Hematopoietic multipotent progenitor cell treated with erythropoietin and hydrocortisone succinate and interleukin-3 and kit ligand, for 15 days (in vitro differentiated cells): ENCODE measurements around the gene PHF3.

Source experiments
- DNase-seq: peaks from one replicate; pipeline ENCODE4 v3.0.0-alpha.2; 2015; ENCODE audit warnings: low spot score

Gene PHF3

DNA sequence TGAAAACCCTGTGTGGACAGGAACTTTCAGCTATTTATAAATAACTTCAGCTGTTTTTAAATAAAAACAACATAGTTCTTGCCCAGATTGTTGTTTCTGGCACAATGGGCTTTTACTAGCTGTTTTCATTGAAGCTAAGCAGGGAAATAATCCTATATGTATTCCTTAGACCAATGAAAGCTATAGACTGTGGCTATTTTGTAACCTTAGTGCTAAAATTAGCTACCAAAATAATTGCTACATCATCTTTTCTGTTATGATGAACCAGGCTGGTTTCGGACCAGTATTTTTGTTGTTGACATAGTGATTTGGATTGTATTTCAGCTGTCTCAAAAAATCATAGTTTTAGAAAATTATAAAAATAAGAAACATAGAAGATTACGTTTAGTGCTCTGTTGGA, 13.7 kb downstream of the PHF3 start:
- DNase-seq: no peak

DNA sequence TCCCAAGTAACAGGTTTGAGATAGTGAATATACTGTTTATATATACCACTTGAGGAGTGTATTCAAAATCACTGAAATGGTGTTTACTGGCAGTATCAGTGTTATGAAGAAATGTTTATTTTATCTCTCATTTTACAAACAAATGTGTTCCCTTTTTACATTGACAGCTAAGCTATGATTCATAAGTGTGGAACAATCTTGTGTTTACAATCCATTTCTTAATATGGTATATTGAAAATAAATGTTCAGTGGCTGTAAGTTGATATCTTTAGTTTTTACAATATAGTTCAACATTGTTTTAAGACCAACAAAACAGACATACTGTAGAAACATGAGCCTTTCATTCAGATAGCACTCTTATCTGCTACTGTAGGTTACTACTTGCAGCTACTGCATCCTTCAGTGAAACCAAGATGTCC, 14.3 kb downstream of the PHF3 start:
- no peak for DNase-seq

GRCh38 chr6:63652980-63653379, 17.4 kb downstream of the PHF3 start:
- DNase-seq: no peak

GRCh38 chr6:63660757-63661156, 25.2 kb downstream of the PHF3 start:
- DNase-seq: no peak

- no peak for DNase-seq
These were observed 26.2 kb downstream of the PHF3 start for GRCh38 chr6:63661769-63662168.

- no peak for DNase-seq
These were observed 27.7 kb downstream of the PHF3 start for GRCh38 chr6:63663147-63663955.

DNA sequence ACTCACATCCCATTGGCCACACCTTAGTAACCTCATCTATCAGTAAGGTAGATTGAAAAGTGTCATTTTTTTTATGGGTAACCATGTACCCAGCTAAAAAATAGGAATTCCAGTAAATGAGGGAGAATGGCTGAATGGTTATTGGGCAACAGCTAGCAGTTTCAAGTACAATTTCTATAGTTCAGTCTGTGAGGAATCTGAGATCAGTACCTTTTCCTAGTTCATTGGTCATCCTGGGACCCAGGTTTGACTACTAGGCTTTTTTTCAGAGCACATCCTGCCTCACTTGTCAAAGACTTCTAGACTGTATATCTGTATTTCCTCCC, 28.3 kb downstream of the PHF3 start:
- DNase-seq: no peak

- no peak for DNase-seq
These were observed 35.6 kb downstream of the PHF3 start for GRCh38 chr6:63671098-63671754.

- DNase-seq: no peak
These were observed 37.1 kb downstream of the PHF3 start for GRCh38 chr6:63672582-63673129.

DNA sequence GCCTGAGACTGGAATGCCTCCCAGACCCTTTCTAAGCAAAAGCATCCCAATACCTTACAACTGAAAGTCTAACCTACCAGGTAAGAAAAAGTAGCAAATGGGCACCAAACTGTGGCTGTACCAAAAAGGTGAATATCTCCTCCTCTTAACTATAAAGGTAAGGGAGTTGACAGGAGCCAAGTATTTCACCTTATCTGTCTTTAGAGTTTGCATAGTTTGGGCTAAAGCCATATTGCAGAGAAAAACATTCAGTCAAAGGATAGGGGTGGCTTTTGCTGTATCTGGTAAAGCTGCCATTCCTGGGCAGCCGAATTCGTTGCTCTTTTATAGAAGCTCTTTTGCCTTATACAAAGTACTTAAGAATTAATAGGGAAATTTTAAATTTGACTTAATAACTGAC, 38.1 kb downstream of the PHF3 start:
- DNase-seq: no peak

DNA sequence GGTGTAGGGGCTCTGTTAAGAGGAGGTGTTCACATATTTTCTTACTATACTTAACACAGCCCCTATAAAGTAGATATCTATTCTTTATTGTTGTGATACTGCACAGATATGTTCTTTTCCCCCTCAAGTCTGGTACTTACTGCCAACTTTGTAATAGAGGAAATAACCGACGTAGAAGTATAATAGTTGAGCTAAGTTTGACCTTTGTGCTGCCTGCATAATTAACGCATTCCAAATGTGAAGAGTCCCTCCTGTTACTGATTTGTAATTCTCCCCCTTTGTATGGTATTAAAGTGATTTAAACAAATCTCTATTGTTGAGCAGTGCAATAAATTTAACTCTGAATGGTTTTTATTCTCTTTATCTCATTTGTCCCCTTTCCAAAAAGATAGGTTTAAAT, 39.0 kb downstream of the PHF3 start:
- DNase-seq: no peak

- DNase-seq: no peak
These were observed 39.5 kb downstream of the PHF3 start for GRCh38 chr6:63675138-63675537.

DNA sequence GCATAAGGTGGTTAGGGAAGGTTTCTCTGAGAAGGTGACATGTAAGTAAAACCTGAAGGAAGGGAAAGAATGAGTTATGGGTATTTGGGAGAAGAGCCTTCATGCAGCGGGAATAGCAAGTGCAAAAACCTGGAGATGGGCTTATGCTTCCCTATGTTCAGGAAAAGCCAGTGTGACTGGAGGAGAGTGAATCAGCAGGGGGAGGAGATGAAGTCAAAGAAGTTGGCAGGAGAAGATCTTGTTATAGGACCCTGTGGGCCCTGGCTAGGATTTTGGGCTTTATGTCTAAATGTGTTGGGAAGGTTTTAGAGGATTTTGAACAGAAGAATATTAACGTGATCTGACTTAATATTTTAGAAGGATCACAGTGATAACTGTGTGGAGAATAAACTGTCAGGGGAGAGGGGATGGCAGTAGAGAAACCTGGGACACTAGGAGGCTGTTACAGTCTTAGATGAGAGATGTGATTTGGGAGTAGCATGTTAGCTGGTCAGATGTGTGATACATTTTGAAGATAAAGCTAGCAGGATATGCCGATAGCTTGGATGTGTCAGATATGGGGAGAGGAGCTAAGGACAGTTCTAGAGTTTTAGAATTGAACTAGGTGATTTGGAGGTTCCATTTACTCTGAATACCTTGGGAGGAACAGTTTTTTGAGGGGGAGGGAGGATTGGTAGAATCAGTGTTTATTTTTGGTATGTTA, 41.0 kb downstream of the PHF3 start:
- DNase-seq: no peak

GRCh38 chr6:63677282-63677681, 41.7 kb downstream of the PHF3 start:
- no peak for DNase-seq

DNA sequence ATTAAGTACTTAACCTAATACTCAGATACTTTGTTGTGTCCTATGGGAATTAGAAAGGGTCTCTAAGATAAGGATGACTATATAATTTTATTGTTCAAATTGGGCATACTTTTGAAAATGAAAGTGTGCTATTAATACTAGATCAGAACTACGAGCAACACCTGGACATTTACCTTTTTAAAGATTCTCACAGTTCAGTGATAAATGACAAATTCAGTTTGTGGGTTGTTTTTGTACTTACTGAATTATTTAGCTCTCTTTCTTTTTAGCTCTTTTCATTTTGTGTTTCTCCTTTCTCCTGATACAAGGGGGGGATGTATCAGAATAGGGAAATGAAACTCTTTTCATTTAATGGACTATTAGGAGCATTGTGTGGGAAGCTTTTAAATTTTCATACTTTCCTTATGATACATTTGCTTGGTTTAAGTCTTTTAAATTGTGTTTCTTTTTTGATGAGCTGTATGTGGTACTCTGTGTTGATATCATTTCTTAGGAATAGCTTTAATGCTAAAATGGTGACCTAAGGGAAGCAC, 47.5 kb downstream of the PHF3 start:
- no peak for DNase-seq

- DNase-seq: no peak
These were observed 50.1 kb downstream of the PHF3 start for GRCh38 chr6:63685446-63686379.

- no peak for DNase-seq
These were observed 53.8 kb downstream of the PHF3 start for GRCh38 chr6:63689421-63689820.

- no peak for DNase-seq
These were observed 54.6 kb downstream of the PHF3 start for GRCh38 chr6:63690221-63690620.

GRCh38 chr6:63705707-63706106, 70.1 kb downstream of the PHF3 start:
- no peak for DNase-seq

DNA sequence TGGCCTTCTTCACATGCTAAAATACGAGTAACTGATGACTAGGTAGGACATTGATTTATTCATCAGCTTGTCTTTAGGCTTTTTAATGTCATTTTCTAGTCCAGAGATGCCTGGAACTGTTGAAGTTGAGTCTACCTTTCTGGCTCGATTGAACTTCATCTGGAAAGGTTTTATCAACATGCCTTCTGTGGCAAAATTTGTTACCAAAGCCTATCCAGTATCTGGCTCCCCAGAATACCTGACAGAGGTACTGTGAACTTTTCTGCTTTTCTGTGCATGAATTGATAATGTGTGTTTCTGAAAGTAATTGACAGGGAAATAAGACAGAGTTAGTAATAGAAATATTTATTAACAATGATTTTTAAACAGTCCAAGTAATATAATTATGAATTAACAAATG, 71.0 kb downstream of the PHF3 start:
- no peak for DNase-seq

- no peak for DNase-seq
These were observed 73.0 kb downstream of the PHF3 start for GRCh38 chr6:63708631-63709030.

- no peak for DNase-seq
These were observed 73.5 kb downstream of the PHF3 start for GRCh38 chr6:63709148-63709547.
